ENCODE results near the gene CDKL4. TPM values are rescaled to one million over a fixed set of nuclear protein-coding genes. Genes with fewer than 3 reads are reported as not detected.

CDKL4 gene
- total and polyA plus RNA-seq, 11 donors: 0.11 to 1.1 (median 0.67) TPM; not detected in 4

- 77 to 92% (median 85%) methylated on average over 4 of the region's 4 CpGs for WGBS, 4 donors
- Histone ChIP-seq H3K4me3 (no peak overlapping the region), H3K27me3 (no peaks in the 10 kb centered on the region), H3K9me3 (no peaks in the 10 kb centered on the region), H3K36me3 (no peaks in the 10 kb centered on the region), H3K4me1 (peaks cover 0 to 6% (median 0%) of the 10 kb centered on the region in 12 donors), H3K27ac (peak overlapping the region in 1 of 12 donors; percentile 63)
- no peak for DNase-seq
- intact Hi-C loops (cut with DNase I): no loop called here
- TF ChIP-seq POLR2A (IDR thresholded peaks at IDR 0.05): no peak
- TF ChIP-seq, protein P1, sequence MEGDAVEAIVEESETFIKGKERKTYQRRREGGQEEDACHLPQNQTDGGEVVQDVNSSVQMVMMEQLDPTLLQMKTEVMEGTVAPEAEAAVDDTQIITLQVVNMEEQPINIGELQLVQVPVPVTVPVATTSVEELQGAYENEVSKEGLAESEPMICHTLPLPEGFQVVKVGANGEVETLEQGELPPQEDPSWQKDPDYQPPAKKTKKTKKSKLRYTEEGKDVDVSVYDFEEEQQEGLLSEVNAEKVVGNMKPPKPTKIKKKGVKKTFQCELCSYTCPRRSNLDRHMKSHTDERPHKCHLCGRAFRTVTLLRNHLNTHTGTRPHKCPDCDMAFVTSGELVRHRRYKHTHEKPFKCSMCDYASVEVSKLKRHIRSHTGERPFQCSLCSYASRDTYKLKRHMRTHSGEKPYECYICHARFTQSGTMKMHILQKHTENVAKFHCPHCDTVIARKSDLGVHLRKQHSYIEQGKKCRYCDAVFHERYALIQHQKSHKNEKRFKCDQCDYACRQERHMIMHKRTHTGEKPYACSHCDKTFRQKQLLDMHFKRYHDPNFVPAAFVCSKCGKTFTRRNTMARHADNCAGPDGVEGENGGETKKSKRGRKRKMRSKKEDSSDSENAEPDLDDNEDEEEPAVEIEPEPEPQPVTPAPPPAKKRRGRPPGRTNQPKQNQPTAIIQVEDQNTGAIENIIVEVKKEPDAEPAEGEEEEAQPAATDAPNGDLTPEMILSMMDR (IDR thresholded peaks at IDR 0.05): no peak
- no peak for ATAC-seq
These were observed 26.6 kb downstream of the CDKL4 start for GRCh38 chr2:39217192-39217550.

- TF ChIP-seq, protein P1 (IDR thresholded peaks at IDR 0.05): no peak
- TF ChIP-seq POLR2A (IDR thresholded peaks at IDR 0.05): no peak
- intact Hi-C loops (cut with DNase I): no loop called here
- Histone ChIP-seq H3K9me3 (no peaks in the 10 kb centered on the region), H3K4me3 (no peak overlapping the region), H3K27ac (peak overlapping the region in 1 of 12 donors; percentile 63), H3K27me3 (no peaks in the 10 kb centered on the region), H3K4me1 (peaks cover 0 to 6% (median 0%) of the 10 kb centered on the region in 12 donors), H3K36me3 (no peaks in the 10 kb centered on the region)
- ATAC-seq: no peak
- WGBS, 4 donors: 71 to 87% (median 84%) methylated on average over 12 of the region's 12 CpGs
- DNase-seq: no peak
These were observed 27.2 kb downstream of the CDKL4 start for GRCh38 chr2:39216346-39217191.

DNA sequence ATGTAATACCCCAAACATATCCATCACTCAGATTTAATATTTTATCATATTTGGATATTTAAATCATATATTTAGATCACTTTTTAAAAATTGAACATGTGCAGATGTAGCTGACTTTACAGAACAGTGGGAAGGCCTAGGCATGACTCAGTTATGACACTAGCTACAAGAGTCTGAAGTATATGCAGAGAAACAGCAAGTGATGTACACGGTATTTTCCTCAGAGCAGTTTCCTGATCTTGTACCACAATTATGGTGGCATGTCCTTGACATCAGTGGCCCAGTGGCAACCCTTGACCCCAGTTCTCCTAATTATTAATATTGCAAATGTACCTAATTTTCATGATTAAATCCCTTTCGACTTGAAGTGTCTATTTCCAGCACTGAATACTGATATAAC, 28.2 kb downstream of the CDKL4 start:
- TF ChIP-seq, protein P1 (IDR thresholded peaks at IDR 0.05): no peak
- TF ChIP-seq POLR2A (IDR thresholded peaks at IDR 0.05): no peak
- Histone ChIP-seq H3K9me3 (no peaks in the 10 kb centered on the region), H3K27me3 (no peaks in the 10 kb centered on the region), H3K36me3 (no peaks in the 10 kb centered on the region), H3K4me3 (no peak overlapping the region), H3K27ac (peak overlapping the region in 1 of 12 donors; percentile 59), H3K4me1 (peaks cover 0 to 6% (median 0%) of the 10 kb centered on the region in 12 donors)
- WGBS, 4 donors: 84 to 89% (median 86%) methylated on average over 2 of the region's 2 CpGs
- DNase-seq (no peak), ATAC-seq (no peak)
- intact Hi-C loops (cut with DNase I): no loop called here

DNA sequence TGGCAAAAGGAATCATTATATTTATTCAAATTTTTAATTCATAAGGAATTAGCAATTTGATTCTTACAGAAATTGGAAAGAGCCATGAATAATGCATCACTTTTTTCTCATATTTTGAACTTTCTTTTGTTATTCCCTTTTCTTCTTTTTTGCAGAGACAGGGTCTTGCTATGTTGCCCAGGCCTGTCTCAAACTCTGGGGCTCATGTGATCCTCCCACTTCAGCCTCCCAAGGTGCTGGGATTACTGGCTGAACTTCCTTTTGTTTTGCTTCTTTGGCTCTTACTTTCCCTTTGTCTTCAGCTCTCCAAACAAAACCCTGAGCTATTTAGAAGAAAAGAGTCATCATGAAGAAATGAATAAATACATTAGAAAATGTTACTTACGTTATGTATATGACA, 30.8 kb downstream of the CDKL4 start:
- 90 to 99% (median 98%) methylated on average over 1 of the region's 1 CpG for WGBS, 4 donors

More for the DNA sequence above, 30.8 kb downstream of the CDKL4 start:
- Histone ChIP-seq H3K4me1 (peaks cover 0 to 6% (median 0%) of the 10 kb centered on the region in 12 donors), H3K4me3 (no peak overlapping the region), H3K27me3 (no peaks in the 10 kb centered on the region), H3K9me3 (no peaks in the 10 kb centered on the region), H3K36me3 (no peaks in the 10 kb centered on the region), H3K27ac (no peak overlapping the region)
- ATAC-seq: no peak
- DNase-seq: no peak
- intact Hi-C loops (cut with DNase I): no loop called here
- no peak for TF ChIP-seq POLR2A (IDR thresholded peaks at IDR 0.05)
- TF ChIP-seq, protein P1 (IDR thresholded peaks at IDR 0.05): no peak
